Astrocyte (in vitro differentiated cells and primary cell): ENCODE results near the gene ITGB1. TPM values are rescaled to one million over a fixed set of nuclear protein-coding genes. Genes with fewer than 3 reads are reported as not detected.

Experiments used
- DNase-seq: peaks from one replicate; pipeline ENCODE4 v3.0.0-alpha.2; 2010; ENCODE audit warnings: low read depth
- FAIRE-seq: peaks from 2 replicates; lab custom pipeline; 2011; peaks lifted over from hg19 to GRCh38; lab: Jason Lieb, UNC
- H2AFZ ChIP-seq: 2 replicates; pipeline ENCODE4 v1.6.0; 2012; ENCODE audit warnings: low read depth, low read length, inconsistent platforms
- H3K27ac ChIP-seq: 2 replicates; pipeline ENCODE4 v1.5.1; 2011; ENCODE audit warnings: low read depth, low read length, inconsistent platforms
- H3K27me3 ChIP-seq: 2 replicates; pipeline ENCODE4 v1.6.0; 2011; ENCODE audit warnings: low read length, inconsistent platforms; ENCODE audit not compliant: insufficient read depth
- H3K36me3 ChIP-seq: 2 replicates; pipeline ENCODE4 v1.5.1; 2011; ENCODE audit warnings: low read length, inconsistent platforms; ENCODE audit not compliant: insufficient read depth
- H3K4me1 ChIP-seq: 2 replicates; pipeline ENCODE4 v1.5.1; 2011; ENCODE audit warnings: low read length, inconsistent platforms; ENCODE audit not compliant: insufficient read depth
- H3K4me2 ChIP-seq: 2 replicates; pipeline ENCODE4 v1.6.0; 2012; ENCODE audit warnings: low read length, inconsistent platforms
- H3K4me3 ChIP-seq: 2 replicates; pipeline ENCODE4 v1.5.1; 2011; ENCODE audit warnings: low read depth, mild to moderate bottlenecking, low read length, inconsistent platforms; ENCODE audit not compliant: insufficient read depth
- H3K79me2 ChIP-seq: 2 replicates; pipeline ENCODE4 v1.6.0; 2012; ENCODE audit warnings: mild to moderate bottlenecking, low read length, inconsistent platforms; ENCODE audit not compliant: insufficient read depth
- H3K9ac ChIP-seq: 2 replicates; pipeline ENCODE4 v1.6.0; 2012; ENCODE audit warnings: mild to moderate bottlenecking, low read length, inconsistent platforms
- H3K9me3 ChIP-seq: 2 replicates; pipeline ENCODE4 v1.5.1; 2012; ENCODE audit warnings: low read depth, mild to moderate bottlenecking, low read length, inconsistent platforms; ENCODE audit not compliant: insufficient read depth
- H4K20me1 ChIP-seq: 2 replicates; pipeline ENCODE4 v1.6.0; 2012; ENCODE audit warnings: low read length, inconsistent platforms; ENCODE audit not compliant: insufficient read depth
- H3K27ac Mint-ChIP-seq: one replicate; pipeline ENCODE4 v1.8.0; 2021; ENCODE audit warnings: mild to moderate bottlenecking, mixed read lengths; ENCODE audit not compliant: unreplicated experiment
- H3K27me3 Mint-ChIP-seq: one replicate; pipeline ENCODE4 v1.8.0; 2021; ENCODE audit warnings: low read depth, mixed read lengths; ENCODE audit not compliant: unreplicated experiment
- H3K36me3 Mint-ChIP-seq: one replicate; pipeline ENCODE4 v1.8.0; 2021; ENCODE audit warnings: low read depth, mixed read lengths; ENCODE audit not compliant: unreplicated experiment
- H3K4me1 Mint-ChIP-seq: one replicate; pipeline ENCODE4 v1.8.0; 2021; ENCODE audit warnings: low read depth, mixed read lengths; ENCODE audit not compliant: unreplicated experiment
- H3K4me3 Mint-ChIP-seq: one replicate; pipeline ENCODE4 v1.8.0; 2021; ENCODE audit warnings: mild to moderate bottlenecking, moderate library complexity, mixed read lengths; ENCODE audit not compliant: unreplicated experiment
- H3K9me3 Mint-ChIP-seq: one replicate; pipeline ENCODE4 v1.8.0; 2021; ENCODE audit warnings: mild to moderate bottlenecking, mixed read lengths; ENCODE audit not compliant: unreplicated experiment
- CTCF ChIP-seq: IDR thresholded peaks from 2 replicates; pipeline ENCODE4 v1.5.1; 2011; ENCODE audit warnings: low read depth, mild to moderate bottlenecking, inconsistent platforms, low read length, moderate library complexity; ENCODE audit not compliant: insufficient read depth
- EZH2 ChIP-seq: IDR thresholded peaks from 2 replicates; pipeline ENCODE4 v1.6.1; 2012; ENCODE audit warnings: mild to moderate bottlenecking, low read length, inconsistent platforms; ENCODE audit not compliant: insufficient read depth
- total RNA-seq: library from RNA; stranded (reverse); gene quantifications from 2 replicates; pipeline ENCODE4 v1.2.1, GENCODE V29; 2021

ITGB1 gene
- total RNA-seq, 1 donor from 2014 or later = 2,575 TPM

GRCh38 chr10:32982911-32983909, 25.2 kb upstream of the ITGB1 start:
- FAIRE-seq (peak; percentile 77), DNase-seq (peak; percentile 96)
- Histone ChIP-seq H3K9me3 (no peaks in the 10 kb centered on the region), H3K27me3 (no peaks in the 10 kb centered on the region), H3K4me2 (peak overlapping the region; percentile 67), H3K36me3 (no peaks in the 10 kb centered on the region), H3K4me1 (peaks cover 51% of the 10 kb centered on the region), H3K9ac (peak overlapping the region; percentile 58), H3K79me2 (peaks cover 6% of the 10 kb centered on the region), H2AFZ (no peak overlapping the region), H3K4me3 (no peak overlapping the region), H4K20me1 (no peaks in the 10 kb centered on the region), H3K27ac (peak overlapping the region; percentile 100)
- H3K27me3 Mint-ChIP-seq = no peaks in the 10 kb centered on the region
- TF ChIP-seq CTCF (no peak), EZH2 (no peak)
- H3K4me1 Mint-ChIP-seq = peaks cover 55% of the 10 kb centered on the region
- H3K9me3 Mint-ChIP-seq = no peaks in the 10 kb centered on the region
- peak overlapping the region; percentile 79 for H3K4me3 Mint-ChIP-seq
- H3K27ac Mint-ChIP-seq = peak overlapping the region; percentile 99
- H3K36me3 Mint-ChIP-seq = no peaks in the 10 kb centered on the region

- Mint-ChIP-seq H3K4me3 (peak overlapping the region; percentile 79), H3K4me1 (peaks cover 55% of the 10 kb centered on the region), H3K9me3 (no peaks in the 10 kb centered on the region), H3K36me3 (no peaks in the 10 kb centered on the region), H3K27ac (peak overlapping the region; percentile 99), H3K27me3 (no peaks in the 10 kb centered on the region)
- Histone ChIP-seq H3K4me3 (no peak overlapping the region), H3K4me2 (peak overlapping the region; percentile 67), H3K79me2 (peaks cover 6% of the 10 kb centered on the region), H3K4me1 (peaks cover 51% of the 10 kb centered on the region), H3K9me3 (no peaks in the 10 kb centered on the region), H3K27me3 (no peaks in the 10 kb centered on the region), H4K20me1 (no peaks in the 10 kb centered on the region), H3K36me3 (no peaks in the 10 kb centered on the region), H3K9ac (peak overlapping the region; percentile 92), H3K27ac (peak overlapping the region; percentile 100), H2AFZ (no peak overlapping the region)
- TF ChIP-seq EZH2 (no peak), CTCF (no peak)
- FAIRE-seq = no peak
- peak; percentile 93 for DNase-seq
These were observed 24.3 kb upstream of the ITGB1 start for GRCh38 chr10:32982293-32982709.
